HepG2 (cell line): Measurements from ENCODE around the gene PCDHGA5. TPM values are rescaled to one million over a fixed set of nuclear protein-coding genes. Genes with fewer than 3 reads are reported as not detected.

Experiments
- ATF7 ChIP-seq, 2 experiments: fragments of 450-650 bp in 1 of 2; sonication (generic) in 1 of 2; formaldehyde crosslinking in 1 of 2; IDR thresholded peaks; 2 replicates each; pipeline versions ENCODE4 v1.4.0 to v1.6.1; 2016 to 2020; ENCODE audit warnings: antibody characterized with exemption in 1 of 2, mild to moderate bottlenecking in 1 of 2, missing genetic modification reagents in 1 of 2
- EZH2 ChIP-seq: conservative IDR thresholded peaks from 2 replicates; pipeline ENCODE4 v1.6.1; 2012; ENCODE audit warnings: mild to moderate bottlenecking, low read depth, low read length, moderate library complexity
- FUBP1 ChIP-seq: sonication (generic); formaldehyde crosslinking; IDR thresholded peaks from 2 replicates; pipeline ENCODE4 v1.5.1; 2020; ENCODE audit warnings: missing genetic modification reagents, mild to moderate bottlenecking, borderline replicate concordance
- GATA4 ChIP-seq: sonication (generic); IDR thresholded peaks from 2 replicates; pipeline ENCODE4 v1.6.1; 2016; ENCODE audit warnings: antibody characterized with exemption, low read depth, borderline replicate concordance
- IKZF4 ChIP-seq: sonication (generic); formaldehyde crosslinking; IDR thresholded peaks from 2 replicates; pipeline ENCODE4 v1.5.1; 2020; ENCODE audit warnings: borderline replicate concordance, mild to moderate bottlenecking, low read depth, missing genetic modification reagents; ENCODE audit errors: not compliant biosample characterization
- KAT2B ChIP-seq: fragments of 150-350 bp; IDR thresholded peaks from 2 replicates; pipeline ENCODE4 v1.6.1; 2014; ENCODE audit warnings: low read depth, low read length, borderline replicate concordance
- KDM6A ChIP-seq: IDR thresholded peaks from 2 replicates; pipeline ENCODE4 v1.6.1; 2016; ENCODE audit warnings: low read depth
- KIAA2018 ChIP-seq: sonication (generic); formaldehyde crosslinking; IDR thresholded peaks from 2 replicates; pipeline ENCODE4 v1.5.0; 2020; ENCODE audit warnings: mild to moderate bottlenecking, missing genetic modification reagents, borderline replicate concordance
- MAX ChIP-seq: IDR thresholded peaks from 2 replicates; pipeline ENCODE4 v1.6.1; 2012; ENCODE audit warnings: inconsistent platforms
- SCMH1 ChIP-seq: sonication (generic); formaldehyde crosslinking; IDR thresholded peaks from 2 replicates; pipeline ENCODE4 v1.9.0; 2021; ENCODE audit warnings: missing genetic modification reagents, mild to moderate bottlenecking, borderline replicate concordance
- ZNF234 ChIP-seq: sonication (generic); formaldehyde crosslinking; conservative IDR thresholded peaks from 2 replicates; pipeline ENCODE4 v1.5.1; 2020; ENCODE audit warnings: mild to moderate bottlenecking, missing genetic modification reagents
- ZNF362 ChIP-seq: sonication (generic); formaldehyde crosslinking; IDR thresholded peaks from 2 replicates; pipeline ENCODE4 v1.4.0; 2020; ENCODE audit warnings: missing genetic modification reagents, mild to moderate bottlenecking, borderline replicate concordance
- ZNF580 ChIP-seq: IDR thresholded peaks from 2 replicates; pipeline ENCODE4 v1.6.1; 2016; ENCODE audit warnings: low read depth, borderline replicate concordance
- ZNF605 ChIP-seq: sonication (generic); formaldehyde crosslinking; IDR thresholded peaks from 2 replicates; pipeline ENCODE4 v1.8.0; 2022; ENCODE audit warnings: mild to moderate bottlenecking, missing genetic modification reagents
- ZNF615 ChIP-seq: sonication (generic); formaldehyde crosslinking; IDR thresholded peaks from 2 replicates; pipeline ENCODE4 v1.5.0; 2020; ENCODE audit warnings: mild to moderate bottlenecking, missing genetic modification reagents, borderline replicate concordance
- polyA plus RNA-seq, 8 experiments: library from polyadenylated mRNA; depleted of rRNA in 3 of 8; stranded (reverse) in 7 of 8; unstranded in 1 of 8; fragments of >200 nt; fragmentation: Illumina TruSeq in 4 of 8; extraction: Trizol in 4 of 8; gene quantifications; 2 replicates each; pipeline versions ENCODE4 v1.2.1 to v1.2.3, GENCODE V29; 2011 to 2016; ENCODE audit warnings: low read depth in 4 of 8, missing spikeins in 1 of 8, mixed read lengths in 1 of 8; ENCODE audit not compliant: insufficient read depth in 1 of 8
- total RNA-seq, 5 experiments: library from RNA; depleted of rRNA; stranded (reverse); fragments of >200 nt; fragmentation: Illumina TruSeq; extraction: Trizol; gene quantifications; 2 replicates each; pipeline ENCODE4 v1.2.3, GENCODE V29; 2016; ENCODE audit warnings: low read depth in 1 of 5

Gene PCDHGA5
- total and polyA plus RNA-seq, 2 of the 13 experiments (the other 11 are each of a cell fraction or from before 2014, with no cell fraction given): 0.27 to 0.32 TPM

- TF ChIP-seq IKZF4 (no peak), KDM6A (no peak), FUBP1 (CRISPR knock-in tag) (no peak), EZH2 (no peak), ZNF605 (CRISPR knock-in tag) (peak; percentile 26; the same call in 1 of the 2 replicates), SCMH1 (no peak), GATA4 (no peak), ZNF362 (CRISPR knock-in tag) (no peak), ATF7 (IDR thresholded peaks at IDR 0.05) (no peak), ATF7 (CRISPR knock-in tag; IDR thresholded peaks at IDR 0.05) (no peak), KAT2B (no peak), ZNF234 (CRISPR knock-in tag) (no peak), KIAA2018 (CRISPR knock-in tag) (no peak), ZNF580 (CRISPR knock-in tag) (no peak; the same call in 1 of the 2 replicates), MAX (peak; percentile 39; the same call in 1 of the 2 replicates), ZNF615 (CRISPR knock-in tag) (no peak)
These were observed 37.7 kb upstream of the PCDHGA5 start (continued) for GRCh38 chr5:141326088-141326854.
